H9 (cell line): ENCODE results near the gene PAK1. TPM values are rescaled to one million over a fixed set of nuclear protein-coding genes. Genes with fewer than 3 reads are reported as not detected.

ENCODE experiments used
- DNase-seq: peaks from one replicate; pipeline ENCODE4 v3.0.0-alpha.2; 2017
- H2AFZ ChIP-seq: one replicate; pipeline ENCODE4 v1.6.1; 2013; ENCODE audit warnings: mild to moderate bottlenecking, low read length, control low read depth, moderate library complexity
- H2AK5ac ChIP-seq: 2 replicates; pipeline ENCODE4 v1.6.1; 2013; ENCODE audit warnings: low read length, control low read depth, mixed read lengths; ENCODE audit not compliant: insufficient read length
- H2BK120ac ChIP-seq: one replicate; pipeline ENCODE4 v1.6.1; 2013; ENCODE audit warnings: low read depth, mild to moderate bottlenecking, low read length, control low read depth, inconsistent platforms; ENCODE audit not compliant: poor library complexity, severe bottlenecking
- H2BK12ac ChIP-seq: 2 replicates; pipeline ENCODE4 v1.6.1; 2013; ENCODE audit warnings: low read length, control low read depth, mixed read lengths, low read depth; ENCODE audit not compliant: insufficient read length
- H2BK15ac ChIP-seq: 2 replicates; pipeline ENCODE4 v1.6.1; 2013; ENCODE audit warnings: low read depth, low read length, control low read depth
- H2BK20ac ChIP-seq: one replicate; pipeline ENCODE4 v1.6.1; 2013; ENCODE audit warnings: low read depth, mild to moderate bottlenecking, low read length, control low read depth, inconsistent platforms; ENCODE audit not compliant: poor library complexity, severe bottlenecking
- H2BK5ac ChIP-seq: 2 replicates; pipeline ENCODE4 v1.6.1; 2013; ENCODE audit warnings: low read length, control low read depth, mixed read lengths; ENCODE audit not compliant: insufficient read length
- H3K14ac ChIP-seq: 2 replicates; pipeline ENCODE4 v1.6.1; 2013; ENCODE audit warnings: low read length, control low read depth; ENCODE audit not compliant: insufficient read depth
- H3K18ac ChIP-seq: 2 replicates; pipeline ENCODE4 v1.6.1; 2013; ENCODE audit warnings: low read depth, mild to moderate bottlenecking, mixed read lengths, low read length, control low read depth; ENCODE audit not compliant: insufficient read length
- H3K23ac ChIP-seq: 2 replicates; pipeline ENCODE4 v1.6.1; 2013; ENCODE audit warnings: low read length, control low read depth, mixed read lengths, low read depth; ENCODE audit not compliant: insufficient read length
- H3K23me2 ChIP-seq: 2 replicates; pipeline ENCODE4 v1.6.1; 2013; ENCODE audit warnings: low read depth, mild to moderate bottlenecking, mixed read lengths, low read length, control low read depth; ENCODE audit not compliant: insufficient read length, poor library complexity, severe bottlenecking
- H3K27ac ChIP-seq: 2 replicates; pipeline ENCODE4 v1.5.1; 2013; ENCODE audit warnings: low read length, control low read depth, mixed read lengths, low read depth; ENCODE audit not compliant: insufficient read length
- H3K27me3 ChIP-seq: 2 replicates; pipeline ENCODE4 v1.6.1; 2013; ENCODE audit warnings: low read length, control low read depth, inconsistent platforms; ENCODE audit not compliant: insufficient read depth
- H3K4ac ChIP-seq: 2 replicates; pipeline ENCODE4 v1.6.1; 2013; ENCODE audit warnings: low read depth, mild to moderate bottlenecking, control low read depth, inconsistent platforms, low read length, moderate library complexity
- H3K4me1 ChIP-seq: 2 replicates; pipeline ENCODE4 v1.6.1; 2013; ENCODE audit warnings: low read length, control low read depth, inconsistent platforms; ENCODE audit not compliant: insufficient read depth
- H3K4me2 ChIP-seq: 2 replicates; pipeline ENCODE4 v1.6.1; 2013; ENCODE audit warnings: low read length, control low read depth, mixed read lengths; ENCODE audit not compliant: insufficient read length, insufficient read depth
- H3K56ac ChIP-seq: 2 replicates; pipeline ENCODE4 v1.6.1; 2013; ENCODE audit warnings: low read depth, mild to moderate bottlenecking, mixed read lengths, low read length, control low read depth; ENCODE audit not compliant: insufficient read length
- H3K79me1 ChIP-seq: 2 replicates; pipeline ENCODE4 v1.6.1; 2013; ENCODE audit warnings: low read depth, mild to moderate bottlenecking, moderate library complexity, low read length, control low read depth, inconsistent platforms; ENCODE audit not compliant: insufficient read depth, poor library complexity, severe bottlenecking
- H3K79me2 ChIP-seq: 2 replicates; pipeline ENCODE4 v1.6.1; 2013; ENCODE audit warnings: low read length, control low read depth, inconsistent platforms; ENCODE audit not compliant: insufficient read depth
- H3K9ac ChIP-seq: 2 replicates; pipeline ENCODE4 v1.6.1; 2013; ENCODE audit warnings: low read length, control low read depth, mixed read lengths; ENCODE audit not compliant: insufficient read length; ENCODE audit errors: extremely low read depth
- H3K9me3 ChIP-seq: one replicate; pipeline ENCODE4 v1.6.1; 2013; ENCODE audit warnings: low read depth, low read length, inconsistent platforms; ENCODE audit not compliant: control insufficient read depth
- H3T11ph ChIP-seq: one replicate; pipeline ENCODE4 v1.6.1; 2013; ENCODE audit warnings: mild to moderate bottlenecking, low read length, control low read depth, inconsistent platforms
- H4K20me1 ChIP-seq: one replicate; pipeline ENCODE4 v1.6.1; 2013; ENCODE audit not compliant: control insufficient read depth, insufficient read length, insufficient read depth
- H4K5ac ChIP-seq: 2 replicates; pipeline ENCODE4 v1.6.1; 2013; ENCODE audit warnings: low read depth, mild to moderate bottlenecking, mixed read lengths, low read length, control low read depth; ENCODE audit not compliant: insufficient read length
- H4K8ac ChIP-seq: replicated peaks from 2 replicates; pipeline ENCODE4 v1.6.1; 2013; ENCODE audit warnings: low read length, control low read depth, mixed read lengths, low read depth; ENCODE audit not compliant: insufficient read length
- H4K91ac ChIP-seq: 2 replicates; pipeline ENCODE4 v1.6.1; 2013; ENCODE audit warnings: low read depth, mild to moderate bottlenecking, moderate library complexity, mixed read lengths, low read length, control low read depth; ENCODE audit not compliant: insufficient read length
- H3K27ac Mint-ChIP-seq, 3 experiments: 2 replicates in 2 of 3; 3 replicates in 1 of 3; pipeline ENCODE4 v1.8.0; 2020 to 2021; ENCODE audit warnings: mixed read lengths in 3 of 3, mild to moderate bottlenecking in 1 of 3, moderate library complexity in 1 of 3
- H3K27me3 Mint-ChIP-seq: 2 replicates; pipeline ENCODE4 v1.8.0; 2021; ENCODE audit warnings: low read depth, mild to moderate bottlenecking, moderate library complexity, mixed read lengths
- H3K36me3 Mint-ChIP-seq, 3 experiments: 2 replicates in 2 of 3; 3 replicates in 1 of 3; pipeline ENCODE4 v1.8.0; 2020 to 2021; ENCODE audit warnings: low read depth in 3 of 3, mixed read lengths in 3 of 3; ENCODE audit not compliant: insufficient read depth in 1 of 3
- H3K4me1 Mint-ChIP-seq, 2 experiments: 2 replicates each; pipeline ENCODE4 v1.8.0; 2020; ENCODE audit warnings: mixed read lengths in 2 of 2
- H3K4me3 Mint-ChIP-seq, 2 experiments: 2 replicates in 1 of 2; 3 replicates in 1 of 2; pipeline ENCODE4 v1.8.0; 2020 to 2021; ENCODE audit warnings: mild to moderate bottlenecking in 2 of 2, mixed read lengths in 2 of 2, moderate library complexity in 1 of 2
- H3K9me3 Mint-ChIP-seq, 2 experiments: 2 replicates in 1 of 2; 3 replicates in 1 of 2; pipeline ENCODE4 v1.8.0; 2020; ENCODE audit warnings: mild to moderate bottlenecking in 2 of 2, mixed read lengths in 2 of 2, moderate library complexity in 1 of 2
- CTCF ChIP-seq: fragments of 200-600 bp; sonication (generic); conservative IDR thresholded peaks from 3 replicates; pipeline ENCODE4 v1.8.0; 2021; ENCODE audit warnings: antibody characterized with exemption, mild to moderate bottlenecking
- WGBS: extraction: QIAGEN DNeasy Blood & Tissue Kit; methylation state at CpG from one replicate; pipeline ENCODE4 v1.1.7; 2013; ENCODE audit warnings: missing lambda C conversion rate, low lambda C conversion rate, mixed read lengths; ENCODE audit not compliant: insufficient read length; ENCODE audit errors: extremely low coverage; 5-methylcytosine and 5-hydroxymethylcytosine counted together
- total RNA-seq: library from RNA; stranded (reverse); gene quantifications from 2 replicates; pipeline ENCODE4 v1.2.1, GENCODE V29; 2021

PAK1 gene
- total RNA-seq, 1 experiment from 2014 or later: 122 TPM

- Mint-ChIP-seq H3K27ac (peak overlapping the region in 2 of 3 experiments; percentile 26 to 27; a peak in 1 of 7 replicates), H3K27me3 (no peaks in the 10 kb centered on the region), H3K9me3 (no peaks in the 10 kb centered on the region), H3K36me3 (peaks cover 3 to 9% (median 7%) of the 10 kb centered on the region in 3 experiments; a peak in 5 of 7 replicates), H3K4me1 (peaks cover 59 to 68% of the 10 kb centered on the region in 2 experiments), H3K4me3 (no peak overlapping the region)
- Histone ChIP-seq H2BK12ac (no peak overlapping the region), H2BK20ac (no peak overlapping the region), H3K9ac (no peak overlapping the region), H3T11ph (no peak overlapping the region), H4K91ac (no peak overlapping the region), H3K27ac (no peak overlapping the region), H4K5ac (no peak overlapping the region), H3K23me2 (no peaks in the 10 kb centered on the region), H4K20me1 (no peaks in the 10 kb centered on the region), H2BK120ac (no peak overlapping the region), H3K4me1 (peaks cover 15% of the 10 kb centered on the region; the same call in 1 of the 2 replicates), H3K9me3 (no peaks in the 10 kb centered on the region), H4K8ac (no peak overlapping the region), H3K4me2 (no peak overlapping the region), H3K23ac (no peak overlapping the region), H3K14ac (no peak overlapping the region), H2AFZ (no peak overlapping the region), H3K56ac (no peak overlapping the region), H3K27me3 (no peaks in the 10 kb centered on the region), H2BK5ac (no peak overlapping the region), H3K79me1 (peaks cover 7% of the 10 kb centered on the region), H3K18ac (no peak overlapping the region), H2BK15ac (no peak overlapping the region), H3K4ac (no peak overlapping the region), H3K79me2 (peaks cover 26% of the 10 kb centered on the region; the same call in 1 of the 2 replicates), H2AK5ac (no peak overlapping the region)
- no peak for TF ChIP-seq CTCF
- no peak for DNase-seq
- no CpG with 5 or more reads among the region's 1 CpG for WGBS
Measured at GRCh38 chr11:77450227-77450626, 23.7 kb downstream of the PAK1 start.
